ENCODE measurements around the gene POLR2L.

- no peak for TF ChIP-seq GLIS3 (CRISPR knock-in tag; IDR thresholded peaks at IDR 0.05)
- TF ChIP-seq CREB5 (CRISPR knock-in tag; IDR thresholded peaks at IDR 0.05; ENCODE audit: low read depth): no peak
- TF ChIP-seq OSR1 (CRISPR knock-in tag; IDR thresholded peaks at IDR 0.05): no peak
- TF ChIP-seq ZNF70 (CRISPR knock-in tag; IDR thresholded peaks at IDR 0.05): no peak
- TF ChIP-seq CSRNP3 (CRISPR knock-in tag; IDR thresholded peaks at IDR 0.05): no peak
- no peak for TF ChIP-seq PATZ1 (CRISPR knock-in tag; IDR thresholded peaks at IDR 0.05; ENCODE audit: borderline replicate concordance)
- no peak for TF ChIP-seq RARB (CRISPR knock-in tag; IDR thresholded peaks at IDR 0.05)
- TF ChIP-seq ARNTL (CRISPR knock-in tag; IDR thresholded peaks at IDR 0.05; ENCODE audit: borderline replicate concordance, low read depth): no peak
- no peak for TF ChIP-seq ZFP3 (CRISPR knock-in tag; IDR thresholded peaks at IDR 0.05)
- TF ChIP-seq TSHZ2 (CRISPR knock-in tag; IDR thresholded peaks at IDR 0.05): no peak
- TF ChIP-seq ISL1 (CRISPR knock-in tag; IDR thresholded peaks at IDR 0.05): no peak
- TF ChIP-seq TCF4 (CRISPR knock-in tag; IDR thresholded peaks at IDR 0.05; ENCODE audit: borderline replicate concordance): no peak
- TF ChIP-seq SNAI2 (CRISPR knock-in tag; IDR thresholded peaks at IDR 0.05): no peak
- no peak for TF ChIP-seq CSDC2 (CRISPR knock-in tag; IDR thresholded peaks at IDR 0.05)
These were observed 40.3 kb upstream of the POLR2L start for GRCh38 chr11:882596-882995.

Data from SK-N-SH treated with all-trans-retinoic acid at 6 μM for 48 hours (cell line).